HG03280 (cell line): ENCODE results near the gene ATP2A2.
"Not testable (repeated sequence)": the region's sequence is repeated elsewhere in the genome, so short reads cannot be mapped to it uniquely, and the experiment has no call there.

Source experiments
- ATAC-seq: cut with Tn5 transposase; IDR thresholded peaks from one replicate; pipeline ENCODE4 v1.9.1; 2021; ENCODE audit warnings: mild to moderate bottlenecking, moderate library complexity; ENCODE audit not compliant: unreplicated experiment

Gene ATP2A2

DNA sequence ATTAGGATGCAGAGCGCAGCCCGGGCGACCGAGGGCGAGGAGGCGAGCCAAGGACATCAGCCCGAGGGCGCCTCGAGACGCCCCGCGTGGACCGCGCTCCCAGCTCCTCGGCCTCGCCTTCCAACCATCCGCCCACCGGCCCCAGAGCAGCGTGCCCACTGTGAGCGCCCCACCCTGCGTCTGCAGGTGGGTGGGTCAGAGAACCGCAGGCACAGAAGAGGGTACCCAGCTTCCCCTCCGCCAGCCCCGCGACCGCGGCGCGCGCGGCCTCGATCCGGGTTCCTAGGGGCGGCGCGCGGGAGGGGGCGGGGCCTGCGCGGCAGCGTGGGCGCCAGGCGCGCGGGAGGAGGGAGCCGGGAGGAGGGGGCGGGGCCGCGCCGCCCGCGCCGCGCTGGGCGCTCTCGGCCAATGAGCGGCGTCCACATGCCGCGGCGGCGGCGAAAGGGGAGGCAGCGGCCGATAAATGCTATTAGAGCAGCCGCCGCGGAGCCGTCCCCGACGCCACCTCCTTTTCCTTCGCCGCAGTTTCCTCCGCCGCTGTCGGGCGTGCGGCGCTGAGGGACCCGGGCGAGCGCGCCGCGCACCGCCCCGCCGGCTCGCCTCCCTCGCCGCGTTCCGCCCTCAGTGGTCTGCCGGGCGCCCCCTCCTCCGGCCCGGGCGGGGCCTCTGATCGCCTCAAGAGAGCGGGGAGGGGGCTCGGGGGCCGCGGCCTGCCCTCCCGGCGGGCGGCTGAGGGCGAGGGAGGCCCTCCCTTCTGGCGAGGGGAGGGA is at the start of gene ATP2A2:
Gene ATP2A2, plus strand, starts transcription at position 469 of the 770 bp plus-strand sequence. CDS start 543 bp downstream, outside the sequence.
- ATAC-seq, result peak; percentile 80

- ATAC-seq, result no peak
Measured at GRCh38 chr12:110233212-110233903, 47.7 kb upstream of the ATP2A2 start.

- no peak for ATAC-seq
Measured at GRCh38 chr12:110234331-110234751, 46.7 kb upstream of the ATP2A2 start.

- ATAC-seq, result no peak
Measured at GRCh38 chr12:110234755-110235154, 46.3 kb upstream of the ATP2A2 start.

- ATAC-seq, result no peak
Measured at GRCh38 chr12:110235383-110235782, 45.7 kb upstream of the ATP2A2 start.

DNA sequence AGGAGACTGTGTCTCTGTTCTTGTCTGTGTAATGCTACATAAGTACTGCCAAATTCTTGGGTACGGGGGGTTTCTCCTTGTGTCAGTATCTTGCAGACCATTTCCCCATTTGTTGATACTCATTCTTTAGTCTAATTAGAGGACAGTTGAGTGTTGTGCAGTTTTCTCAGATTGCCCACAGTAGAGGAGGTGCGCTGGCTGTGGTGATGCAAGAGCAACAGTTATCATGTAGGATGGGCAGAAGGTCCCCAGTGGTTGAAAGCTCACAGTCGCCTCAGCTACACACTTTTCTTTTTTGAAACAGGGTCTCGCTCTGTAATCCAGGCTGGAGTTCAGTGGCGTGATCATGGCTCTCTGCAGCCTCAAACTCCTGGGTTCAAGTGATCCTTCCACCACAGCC is 37.8 kb upstream of the ATP2A2 start:
- no peak for ATAC-seq

DNA sequence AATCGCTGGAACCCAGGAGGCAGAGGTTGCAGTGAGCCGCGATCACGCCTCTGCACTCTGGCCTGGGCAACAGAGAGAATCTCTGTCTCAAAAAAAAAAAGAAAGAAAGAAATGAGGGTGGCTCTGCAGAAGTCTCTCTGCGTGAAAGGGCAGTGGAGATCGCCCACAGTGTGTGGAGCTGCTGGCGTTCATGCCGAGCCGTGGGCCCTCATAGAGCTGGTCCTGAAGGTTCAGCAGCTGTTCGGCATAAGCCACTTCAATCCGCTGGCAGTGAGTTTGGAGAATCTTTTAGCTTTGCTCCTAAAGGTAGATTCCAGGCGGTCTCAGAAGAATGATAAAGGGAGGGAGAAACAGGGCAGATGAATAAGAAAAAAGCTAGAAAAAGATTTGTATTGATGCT is 36.7 kb upstream of the ATP2A2 start:
- no peak for ATAC-seq

DNA sequence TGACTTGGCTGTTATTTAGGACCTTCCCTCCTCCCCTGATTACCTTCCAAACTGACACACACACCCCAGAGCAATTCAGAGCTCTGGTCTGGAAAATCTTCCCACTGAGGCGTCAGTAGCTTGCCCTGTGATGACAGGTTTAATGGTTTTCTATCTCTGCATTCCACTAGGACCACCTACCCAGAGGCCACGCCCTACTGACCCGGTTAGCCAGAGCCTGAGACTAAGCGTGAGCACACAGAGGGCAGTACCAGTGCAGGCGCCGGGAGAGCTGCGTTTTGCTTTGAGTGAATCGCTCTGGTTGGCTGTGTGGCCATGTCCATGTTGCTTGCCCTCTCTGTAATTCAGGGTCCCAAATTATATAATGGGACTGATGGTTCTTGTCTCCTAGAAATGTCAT is 36.2 kb upstream of the ATP2A2 start:
- no peak for ATAC-seq

GRCh38 chr12:110245369-110245772 is 35.7 kb upstream of the ATP2A2 start:
- no peak for ATAC-seq

GRCh38 chr12:110246636-110247339 is 34.3 kb upstream of the ATP2A2 start:
- ATAC-seq, result no peak

GRCh38 chr12:110247340-110248095 is 33.5 kb upstream of the ATP2A2 start:
- ATAC-seq, result no peak

DNA sequence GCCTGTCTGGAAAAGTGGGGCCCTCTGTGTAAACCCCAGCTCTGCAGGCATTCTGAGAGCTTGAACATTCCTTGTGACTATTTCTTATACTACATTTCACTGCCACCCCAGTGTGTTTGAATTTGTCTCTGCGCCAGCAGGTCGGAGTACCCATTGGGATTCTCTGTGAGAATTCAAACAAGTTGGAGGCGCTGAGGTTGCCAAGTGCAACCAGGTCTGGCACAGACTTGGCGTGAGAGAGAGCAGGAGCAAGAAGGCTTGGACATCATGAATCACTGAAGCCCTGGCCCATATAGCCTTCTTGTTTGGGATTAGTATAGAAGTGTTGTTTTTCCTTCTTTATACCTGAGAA is 33.0 kb upstream of the ATP2A2 start:
- no peak for ATAC-seq

- no peak for ATAC-seq
Measured at GRCh38 chr12:110249105-110249504, 31.9 kb upstream of the ATP2A2 start.

GRCh38 chr12:110249716-110250225 is 31.3 kb upstream of the ATP2A2 start:
- no peak for ATAC-seq

DNA sequence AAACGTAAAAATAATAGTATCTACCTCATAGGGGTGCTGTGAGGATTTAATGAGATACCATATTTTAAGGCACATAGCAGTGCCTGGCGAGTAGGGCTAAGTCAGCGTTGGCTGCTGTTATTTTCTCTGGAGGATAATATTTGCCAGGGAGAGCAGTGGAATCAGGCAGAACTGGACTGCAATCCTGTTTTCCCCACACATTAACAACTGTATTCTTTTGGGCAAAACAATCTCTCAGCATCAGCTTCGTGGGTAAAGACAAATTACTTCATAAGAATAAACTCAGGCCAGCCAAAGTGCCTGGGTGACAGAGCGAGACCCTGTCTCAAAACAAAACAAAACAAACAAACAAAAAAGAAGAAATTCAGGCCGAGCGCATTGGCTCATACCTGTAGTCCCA is 29.7 kb upstream of the ATP2A2 start:
- ATAC-seq, result no peak

DNA sequence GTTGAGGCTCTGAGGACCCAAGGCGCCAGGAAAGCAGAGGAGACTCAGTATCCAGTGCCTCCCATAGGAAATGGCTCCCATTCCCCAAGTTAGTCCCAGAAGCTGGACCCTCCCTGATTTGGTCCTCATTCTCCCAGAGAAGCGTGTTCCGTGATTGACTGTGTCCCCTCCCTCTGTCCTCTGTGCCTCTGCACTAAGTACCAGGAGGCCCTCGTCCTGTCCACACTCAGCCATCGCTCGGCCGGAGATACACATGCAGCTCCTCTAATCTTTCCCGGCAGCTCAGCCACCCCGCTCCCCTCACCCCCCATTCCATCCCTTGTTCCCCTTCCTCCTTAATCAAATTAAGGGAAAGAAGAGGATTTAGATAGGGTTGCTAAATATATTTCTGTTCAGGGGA is 28.3 kb upstream of the ATP2A2 start:
- ATAC-seq, result no peak

DNA sequence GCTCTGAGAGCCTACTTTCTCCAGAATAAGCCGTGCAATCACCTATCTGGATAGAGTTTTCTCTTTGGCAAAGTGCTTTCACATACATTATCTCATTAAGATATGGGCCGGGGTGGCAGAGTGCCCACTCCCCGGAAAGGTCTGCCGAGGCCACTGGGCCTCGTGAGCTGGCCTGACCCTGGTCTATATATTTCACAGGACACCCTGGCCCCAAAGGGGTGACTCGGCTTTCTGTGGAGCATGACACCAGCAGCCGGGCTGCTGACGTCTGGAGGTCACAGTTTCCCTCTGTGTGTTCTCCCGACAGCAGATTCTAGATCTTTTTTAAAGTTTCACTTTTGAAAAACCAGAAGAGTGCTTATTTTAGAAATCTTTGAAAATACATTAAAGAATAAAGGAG is 27.9 kb upstream of the ATP2A2 start:
- ATAC-seq, result no peak

GRCh38 chr12:110254971-110255540 is 26.0 kb upstream of the ATP2A2 start:
- no peak for ATAC-seq

DNA sequence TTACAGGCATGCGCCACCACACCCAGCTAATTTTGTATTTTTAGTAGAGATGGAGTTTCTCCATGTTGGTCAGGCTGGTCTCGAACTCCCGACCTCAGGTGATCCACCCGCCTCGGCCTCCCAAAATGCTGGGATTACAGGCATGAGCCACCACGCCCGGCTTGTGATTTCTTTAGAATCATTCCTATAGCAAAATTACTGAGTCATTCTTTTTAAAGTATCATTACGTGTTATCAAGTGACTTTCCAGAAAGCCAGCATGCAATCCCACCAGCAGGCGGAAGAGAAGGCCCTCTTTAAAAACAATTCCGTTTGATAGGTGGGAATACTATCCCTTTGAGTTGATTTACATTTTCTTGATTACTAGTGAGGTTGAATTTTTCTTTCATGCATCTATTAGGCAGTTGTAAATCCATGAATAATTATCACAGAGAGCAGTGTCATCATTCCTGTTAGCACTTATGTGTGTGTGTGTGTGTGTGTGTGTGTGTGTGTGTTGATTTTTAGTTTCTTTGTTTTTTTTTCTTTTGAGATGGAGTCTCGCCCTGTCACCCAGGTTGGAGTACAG is 25.1 kb upstream of the ATP2A2 start:
- not testable (repeated sequence) for ATAC-seq

DNA sequence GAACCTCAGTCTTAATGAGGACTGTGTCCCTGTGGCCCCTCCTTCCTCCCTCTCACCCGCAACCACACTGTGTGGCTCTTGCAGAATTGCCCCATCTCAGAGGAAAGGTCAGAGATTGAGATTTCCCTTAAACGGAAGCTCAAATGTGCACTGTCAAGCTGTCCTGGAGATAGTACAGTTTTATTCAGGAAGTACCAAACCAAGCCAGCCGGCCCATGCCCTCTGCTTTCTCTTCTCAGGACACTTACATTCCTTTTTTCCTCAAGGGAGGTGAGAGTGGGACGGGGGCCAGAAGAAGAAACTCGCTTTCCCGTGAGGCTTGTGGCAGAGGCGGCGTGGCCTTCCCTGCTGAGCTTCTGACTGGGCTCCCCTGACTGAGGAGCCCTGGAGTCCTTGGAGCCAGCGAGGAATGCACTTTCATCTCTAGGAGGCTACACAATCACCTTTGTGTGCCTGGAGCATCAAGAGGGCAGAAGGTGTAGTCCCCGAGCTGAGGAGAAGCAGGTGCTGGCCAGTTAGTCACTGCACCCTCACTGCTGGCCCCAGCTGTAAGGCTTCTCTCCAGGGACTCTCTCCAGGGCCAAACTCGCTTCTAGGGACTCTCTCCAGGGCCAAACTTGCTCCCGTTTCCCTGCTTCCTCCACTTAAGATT is 24.1 kb upstream of the ATP2A2 start:
- ATAC-seq, result no peak
